Skeletal muscle tissue (tissue), 4 donors: ENCODE data around the gene ADCY3. TPM values are rescaled to one million over a fixed set of nuclear protein-coding genes. Genes with fewer than 3 reads are reported as not detected.

Experiments
- H3K27ac ChIP-seq: one replicate; pipeline ENCODE4 v1.7.0; 2013; ENCODE audit warnings: mild to moderate bottlenecking, low read depth, low read length, inconsistent platforms
- H3K27me3 ChIP-seq, 3 donors: one replicate each; pipeline ENCODE4 v1.7.0; 2013; ENCODE audit warnings: low read length in 3 of 3; ENCODE audit not compliant: control insufficient read depth in 3 of 3, insufficient read depth in 3 of 3
- H3K36me3 ChIP-seq, 3 donors: one replicate each; pipeline ENCODE4 v1.7.0; 2013; ENCODE audit warnings: low read length in 3 of 3; ENCODE audit not compliant: control insufficient read depth in 3 of 3, insufficient read depth in 3 of 3
- H3K4me1 ChIP-seq, 3 donors: one replicate each; pipeline ENCODE4 v1.7.0; 2013; ENCODE audit warnings: low read length in 3 of 3, mild to moderate bottlenecking in 3 of 3; ENCODE audit not compliant: control insufficient read depth in 3 of 3, insufficient read depth in 3 of 3
- H3K4me3 ChIP-seq, 3 donors: one replicate each; pipeline ENCODE4 v1.7.0; 2013; ENCODE audit warnings: low read length in 3 of 3
- H3K9ac ChIP-seq, 3 donors: one replicate each; pipeline ENCODE4 v1.7.0; 2013; ENCODE audit warnings: low read length in 3 of 3, mild to moderate bottlenecking in 3 of 3, moderate library complexity in 2 of 3, low read depth in 1 of 3
- H3K9me3 ChIP-seq, 3 donors: one replicate each; pipeline ENCODE4 v1.7.0; 2013; ENCODE audit warnings: low read length in 3 of 3; ENCODE audit not compliant: control insufficient read depth in 3 of 3
- total RNA-seq: library from RNA; depleted of rRNA; stranded (reverse); fragments of >200 nt; gene quantifications from one replicate; pipeline ENCODE4 v1.2.3, GENCODE V29; 2014
- donor health status: Osteomylitis.

ADCY3 gene
- total RNA-seq, 1 donor from 2014 or later = 13.6 TPM

- H3K27ac ChIP-seq = no peak overlapping the region
- no peak overlapping the region for H3K9ac ChIP-seq
- H3K36me3 ChIP-seq = no peaks in the 10 kb centered on the region
- no peak overlapping the region for H3K4me3 ChIP-seq
- H3K9me3 ChIP-seq = peaks cover 3 to 5% (median 4%) of the 10 kb centered on the region in 3 donors
- peaks cover 0 to 2% (median 0%) of the 10 kb centered on the region in 3 donors for H3K27me3 ChIP-seq
- H3K4me1 ChIP-seq = peaks cover 0 to 3% (median 0%) of the 10 kb centered on the region in 3 donors
These were observed 25.3 kb downstream of the ADCY3 start for GRCh38 chr2:24894750-24895149.

GRCh38 chr2:24893934-24894333, 26.1 kb downstream of the ADCY3 start:
- peaks cover 3 to 5% (median 4%) of the 10 kb centered on the region in 3 donors for H3K9me3 ChIP-seq
- no peak overlapping the region for H3K9ac ChIP-seq
- no peaks in the 10 kb centered on the region for H3K36me3 ChIP-seq

GRCh38 chr2:24892928-24893327, 27.1 kb downstream of the ADCY3 start:
- no peak overlapping the region for H3K9ac ChIP-seq
- no peak overlapping the region for H3K4me3 ChIP-seq

More at GRCh38 chr2:24893934-24894333, 26.1 kb downstream of the ADCY3 start:
- H3K4me3 ChIP-seq = no peak overlapping the region
- H3K27me3 ChIP-seq = peaks cover 0 to under 1% (median 0%) of the 10 kb centered on the region in 3 donors
- no peak overlapping the region for H3K27ac ChIP-seq
- peaks cover 0 to 3% (median 0%) of the 10 kb centered on the region in 3 donors for H3K4me1 ChIP-seq

GRCh38 chr2:24891201-24891600, 28.8 kb downstream of the ADCY3 start:
- no peaks in the 10 kb centered on the region for H3K36me3 ChIP-seq
- H3K9ac ChIP-seq = no peak overlapping the region
- H3K9me3 ChIP-seq = peaks cover 3 to 5% (median 4%) of the 10 kb centered on the region in 3 donors
- H3K27ac ChIP-seq = no peak overlapping the region
- no peak overlapping the region for H3K4me3 ChIP-seq
- H3K27me3 ChIP-seq = peaks cover 0 to 4% (median 0%) of the 10 kb centered on the region in 3 donors
- H3K4me1 ChIP-seq = peaks cover 5% of the 10 kb centered on the region in 3 donors

More at GRCh38 chr2:24892928-24893327, 27.1 kb downstream of the ADCY3 start:
- H3K4me1 ChIP-seq = peaks cover 0 to under 1% (median 0%) of the 10 kb centered on the region in 3 donors
- no peaks in the 10 kb centered on the region for H3K27me3 ChIP-seq
- peaks cover 3 to 5% (median 4%) of the 10 kb centered on the region in 3 donors for H3K9me3 ChIP-seq
- H3K36me3 ChIP-seq = no peaks in the 10 kb centered on the region
- no peak overlapping the region for H3K27ac ChIP-seq

- H3K4me1 ChIP-seq = peaks cover 5% of the 10 kb centered on the region in 3 donors
- H3K9ac ChIP-seq = no peak overlapping the region
- H3K27me3 ChIP-seq = peaks cover 0 to 4% (median 0%) of the 10 kb centered on the region in 3 donors
- no peak overlapping the region for H3K4me3 ChIP-seq
- no peaks in the 10 kb centered on the region for H3K36me3 ChIP-seq
- no peak overlapping the region for H3K27ac ChIP-seq
- H3K9me3 ChIP-seq = peaks cover 0 to 1% (median 0%) of the 10 kb centered on the region in 3 donors
These were observed 30.8 kb downstream of the ADCY3 start for GRCh38 chr2:24889221-24889620.

GRCh38 chr2:24888177-24888576, 31.9 kb downstream of the ADCY3 start:
- Histone ChIP-seq H3K27ac (no peak overlapping the region), H3K4me1 (peaks cover 5% of the 10 kb centered on the region in 3 donors), H3K36me3 (no peaks in the 10 kb centered on the region), H3K27me3 (peaks cover 0 to 4% (median 0%) of the 10 kb centered on the region in 3 donors), H3K4me3 (no peak overlapping the region), H3K9ac (no peak overlapping the region), H3K9me3 (no peaks in the 10 kb centered on the region)

GRCh38 chr2:24887307-24887874, 32.6 kb downstream of the ADCY3 start:
- Histone ChIP-seq H3K27me3 (peaks cover 0 to 4% (median 0%) of the 10 kb centered on the region in 3 donors), H3K4me1 (peaks cover 5% of the 10 kb centered on the region in 3 donors), H3K9me3 (no peaks in the 10 kb centered on the region), H3K9ac (no peak overlapping the region), H3K36me3 (no peaks in the 10 kb centered on the region), H3K4me3 (no peak overlapping the region), H3K27ac (no peak overlapping the region)

GRCh38 chr2:24886691-24887304, 33.2 kb downstream of the ADCY3 start:
- H3K4me1 ChIP-seq = peaks cover 5% of the 10 kb centered on the region in 3 donors
- H3K4me3 ChIP-seq = peak overlapping the region in 1 of 3 donors; percentile 30
- H3K36me3 ChIP-seq = no peaks in the 10 kb centered on the region
- H3K27ac ChIP-seq = no peak overlapping the region
- no peak overlapping the region for H3K9ac ChIP-seq
- H3K27me3 ChIP-seq = peaks cover 0 to 4% (median 0%) of the 10 kb centered on the region in 3 donors
- no peaks in the 10 kb centered on the region for H3K9me3 ChIP-seq

- Histone ChIP-seq H3K27me3 (peaks cover 0 to 4% (median 0%) of the 10 kb centered on the region in 3 donors), H3K27ac (no peak overlapping the region), H3K9ac (no peak overlapping the region), H3K36me3 (no peaks in the 10 kb centered on the region), H3K4me3 (no peak overlapping the region), H3K9me3 (no peaks in the 10 kb centered on the region), H3K4me1 (peaks cover 5 to 8% (median 5%) of the 10 kb centered on the region in 3 donors)
These were observed 33.9 kb downstream of the ADCY3 start for GRCh38 chr2:24886126-24886501.
